GM10248 (cell line): ENCODE data around the gene ELFN1.

ENCODE experiments used
- CTCF ChIA-PET: fragments of 300-600 bp; sonication (Branson Sonifier 250); formaldehyde crosslinking; extraction: SDS; loops from one replicate; lab custom pipeline; 2021; ENCODE audit warnings: antibody characterized with exemption; lab: Yijun Ruan, JAX
- POLR2A ChIA-PET: fragments of 350-650 bp; sonication (Branson Sonifier 250); formaldehyde crosslinking; extraction: SDS; loops from one replicate; lab custom pipeline; 2020; ENCODE audit warnings: antibody characterized with exemption; lab: Yijun Ruan, JAX
- DNase-seq: peaks from one replicate; pipeline ENCODE4 v3.0.0; 2012; ENCODE audit errors: extremely low spot score
- CTCF ChIP-seq: IDR thresholded peaks from 2 replicates; pipeline ENCODE4 v1.5.1; 2012; ENCODE audit warnings: mild to moderate bottlenecking, low read depth; ENCODE audit errors: extremely low read depth, missing control alignments, control extremely low read depth

Gene ELFN1

GRCh38 chr7:1733908-1734730, 64.0 kb downstream of the ELFN1 start:
- CTCF ChIA-PET, result no interaction called here
- POLR2A ChIA-PET, result no interaction called here
- DNase-seq, result no peak
- TF ChIP-seq CTCF, result no peak

- CTCF ChIA-PET, result no interaction called here
- POLR2A ChIA-PET, result no interaction called here
- TF ChIP-seq CTCF, result no peak
- DNase-seq, result no peak
These were observed 65.2 kb downstream of the ELFN1 start for GRCh38 chr7:1735262-1735661.

- TF ChIP-seq CTCF, result no peak
- DNase-seq, result no peak
- CTCF ChIA-PET, result no interaction called here
- POLR2A ChIA-PET, result no interaction called here
These were observed 65.9 kb downstream of the ELFN1 start for GRCh38 chr7:1735806-1736483.

- ChIA-PET POLR2A (no interaction called here), CTCF (no interaction called here)
- DNase-seq, result no peak
- TF ChIP-seq CTCF, result no peak
These were observed 66.4 kb downstream of the ELFN1 start for GRCh38 chr7:1736484-1736817.

GRCh38 chr7:1736830-1737229, 66.8 kb downstream of the ELFN1 start:
- ChIA-PET CTCF (interaction anchor here (1.1 kb wide), 1 partner anchor 8 kb away, joined by 3 read pairs; no protein-coding TSS in a partner anchor), POLR2A (no interaction called here)
- no peak for TF ChIP-seq CTCF
- DNase-seq, result no peak

GRCh38 chr7:1737523-1737922, 67.4 kb downstream of the ELFN1 start:
- CTCF ChIA-PET, result interaction anchor here (1.1 kb wide), 1 partner anchor 9 kb away, joined by 3 read pairs; no protein-coding TSS in a partner anchor

More at GRCh38 chr7:1737523-1737922, 67.4 kb downstream of the ELFN1 start:
- no peak for TF ChIP-seq CTCF
- POLR2A ChIA-PET, result no interaction called here
- DNase-seq, result no peak
